Tongue (tissue), 2 donors: ENCODE results near the gene PMM2. TPM values are rescaled to one million over a fixed set of nuclear protein-coding genes. Genes with fewer than 3 reads are reported as not detected.
"Not testable (repeated sequence)": the region's sequence is repeated elsewhere in the genome, so short reads cannot be mapped to it uniquely, and the experiment has no call there.

Source experiments
- DNase-seq: peaks from one replicate; pipeline ENCODE4 v3.0.0-alpha.2; 2015
- total RNA-seq: library from RNA; depleted of rRNA; stranded (reverse); fragments of >200 nt; gene quantifications from one replicate; pipeline ENCODE4 v1.2.3, GENCODE V29; 2014

The PMM2 gene
- total RNA-seq, 1 donor from 2014 or later: 27.9 TPM

- no peak for DNase-seq
Measured at GRCh38 chr16:8818504-8819270, 21.0 kb downstream of the PMM2 start.

- no peak for DNase-seq
Measured at GRCh38 chr16:8819411-8820034, 21.9 kb downstream of the PMM2 start.

- no peak for DNase-seq
Measured at GRCh38 chr16:8822403-8822802, 24.8 kb downstream of the PMM2 start.

GRCh38 chr16:8826278-8826879 is 28.7 kb downstream of the PMM2 start:
- no peak for DNase-seq

- DNase-seq: no peak
Measured at GRCh38 chr16:8828541-8829165, 31.0 kb downstream of the PMM2 start.

- no peak for DNase-seq
Measured at GRCh38 chr16:8831450-8831849, 33.8 kb downstream of the PMM2 start.

GRCh38 chr16:8831871-8832716 is 34.5 kb downstream of the PMM2 start:
- DNase-seq: no peak

- no peak for DNase-seq
Measured at GRCh38 chr16:8832717-8833105, 35.1 kb downstream of the PMM2 start.

- not testable (repeated sequence) for DNase-seq
Measured at GRCh38 chr16:8836797-8837196, 39.2 kb downstream of the PMM2 start.

GRCh38 chr16:8837594-8837993 is 40.0 kb downstream of the PMM2 start:
- not testable (repeated sequence) for DNase-seq

- not testable (repeated sequence) for DNase-seq
Measured at GRCh38 chr16:8842016-8842415, 44.4 kb downstream of the PMM2 start.

GRCh38 chr16:8843296-8843695 is 45.7 kb downstream of the PMM2 start:
- not testable (repeated sequence) for DNase-seq

GRCh38 chr16:8845699-8846298 is 48.2 kb downstream of the PMM2 start:
- no peak for DNase-seq

- DNase-seq: no peak
Measured at GRCh38 chr16:8846401-8846932, 48.8 kb downstream of the PMM2 start.

- DNase-seq: no peak
Measured at GRCh38 chr16:8847145-8847544, 49.5 kb downstream of the PMM2 start.

GRCh38 chr16:8847623-8848022 is 50.0 kb downstream of the PMM2 start:
- DNase-seq: no peak

GRCh38 chr16:8848231-8848938 is 50.7 kb downstream of the PMM2 start:
- no peak for DNase-seq

GRCh38 chr16:8848939-8849391 is 51.3 kb downstream of the PMM2 start:
- no peak for DNase-seq

GRCh38 chr16:8849411-8850011 is 51.9 kb downstream of the PMM2 start:
- no peak for DNase-seq

- DNase-seq: no peak
Measured at GRCh38 chr16:8850279-8850885, 52.7 kb downstream of the PMM2 start.
